Measurements from ENCODE around the gene IGSF9B.
"Not testable (repeated sequence)": the region's sequence is repeated elsewhere in the genome, so short reads cannot be mapped to it uniquely, and the experiment has no call there.

Gene IGSF9B, protein sequence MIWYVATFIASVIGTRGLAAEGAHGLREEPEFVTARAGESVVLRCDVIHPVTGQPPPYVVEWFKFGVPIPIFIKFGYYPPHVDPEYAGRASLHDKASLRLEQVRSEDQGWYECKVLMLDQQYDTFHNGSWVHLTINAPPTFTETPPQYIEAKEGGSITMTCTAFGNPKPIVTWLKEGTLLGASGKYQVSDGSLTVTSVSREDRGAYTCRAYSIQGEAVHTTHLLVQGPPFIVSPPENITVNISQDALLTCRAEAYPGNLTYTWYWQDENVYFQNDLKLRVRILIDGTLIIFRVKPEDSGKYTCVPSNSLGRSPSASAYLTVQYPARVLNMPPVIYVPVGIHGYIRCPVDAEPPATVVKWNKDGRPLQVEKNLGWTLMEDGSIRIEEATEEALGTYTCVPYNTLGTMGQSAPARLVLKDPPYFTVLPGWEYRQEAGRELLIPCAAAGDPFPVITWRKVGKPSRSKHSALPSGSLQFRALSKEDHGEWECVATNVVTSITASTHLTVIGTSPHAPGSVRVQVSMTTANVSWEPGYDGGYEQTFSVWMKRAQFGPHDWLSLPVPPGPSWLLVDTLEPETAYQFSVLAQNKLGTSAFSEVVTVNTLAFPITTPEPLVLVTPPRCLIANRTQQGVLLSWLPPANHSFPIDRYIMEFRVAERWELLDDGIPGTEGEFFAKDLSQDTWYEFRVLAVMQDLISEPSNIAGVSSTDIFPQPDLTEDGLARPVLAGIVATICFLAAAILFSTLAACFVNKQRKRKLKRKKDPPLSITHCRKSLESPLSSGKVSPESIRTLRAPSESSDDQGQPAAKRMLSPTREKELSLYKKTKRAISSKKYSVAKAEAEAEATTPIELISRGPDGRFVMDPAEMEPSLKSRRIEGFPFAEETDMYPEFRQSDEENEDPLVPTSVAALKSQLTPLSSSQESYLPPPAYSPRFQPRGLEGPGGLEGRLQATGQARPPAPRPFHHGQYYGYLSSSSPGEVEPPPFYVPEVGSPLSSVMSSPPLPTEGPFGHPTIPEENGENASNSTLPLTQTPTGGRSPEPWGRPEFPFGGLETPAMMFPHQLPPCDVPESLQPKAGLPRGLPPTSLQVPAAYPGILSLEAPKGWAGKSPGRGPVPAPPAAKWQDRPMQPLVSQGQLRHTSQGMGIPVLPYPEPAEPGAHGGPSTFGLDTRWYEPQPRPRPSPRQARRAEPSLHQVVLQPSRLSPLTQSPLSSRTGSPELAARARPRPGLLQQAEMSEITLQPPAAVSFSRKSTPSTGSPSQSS (N-terminal part only)

DNA sequence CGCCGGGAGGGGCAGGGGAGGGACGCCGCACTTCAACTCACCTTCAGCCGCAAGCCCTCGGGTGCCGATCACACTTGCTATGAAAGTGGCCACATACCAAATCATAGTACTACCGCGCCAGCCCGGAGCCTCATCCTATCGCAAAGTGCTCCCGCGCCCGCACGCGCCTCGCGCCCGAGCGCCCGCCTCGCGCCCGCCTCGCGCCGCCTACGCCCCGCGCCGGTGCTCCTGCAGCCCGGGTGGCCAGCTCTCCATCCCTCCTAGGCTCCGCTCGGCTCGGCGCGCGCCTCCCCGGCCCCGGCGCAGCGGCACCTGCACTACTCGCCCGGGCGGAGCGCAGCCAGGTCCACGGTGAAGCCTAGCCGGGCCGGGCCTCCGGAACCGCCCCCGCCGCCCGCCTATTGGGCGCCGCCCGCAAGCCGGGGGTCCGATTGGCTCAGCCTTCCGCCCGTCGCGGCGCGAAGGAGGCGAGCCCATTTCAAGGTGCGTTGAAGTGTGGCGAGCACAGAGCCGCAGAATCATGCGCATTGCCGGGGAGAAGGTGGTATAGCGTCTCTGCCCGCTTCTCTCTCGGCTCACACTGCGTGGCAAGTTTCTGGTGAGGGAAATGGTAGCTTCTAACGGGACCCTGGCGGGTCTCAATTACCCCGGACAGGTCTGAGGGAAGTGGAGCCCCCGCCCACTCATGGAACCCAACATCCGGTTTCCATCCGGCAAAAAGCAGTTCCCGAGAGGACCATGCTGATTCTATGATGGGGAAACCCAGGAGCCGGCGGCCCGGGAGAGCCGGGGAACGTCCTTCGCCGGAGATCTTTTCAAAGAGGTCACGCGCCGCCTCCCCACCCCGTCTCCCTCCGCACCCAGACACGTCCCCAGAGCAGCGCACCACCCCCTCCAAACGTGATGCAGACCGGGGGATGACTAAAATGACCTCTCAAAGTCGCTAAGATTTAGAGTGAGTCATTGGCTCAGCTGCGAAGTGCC lies at the start of gene IGSF9B:
Gene IGSF9B (minus strand): TSS at position 319 of the 984 bp plus-strand sequence. CDS start 214 bp downstream, at position 105.
- TF ChIP-seq, protein P1, sequence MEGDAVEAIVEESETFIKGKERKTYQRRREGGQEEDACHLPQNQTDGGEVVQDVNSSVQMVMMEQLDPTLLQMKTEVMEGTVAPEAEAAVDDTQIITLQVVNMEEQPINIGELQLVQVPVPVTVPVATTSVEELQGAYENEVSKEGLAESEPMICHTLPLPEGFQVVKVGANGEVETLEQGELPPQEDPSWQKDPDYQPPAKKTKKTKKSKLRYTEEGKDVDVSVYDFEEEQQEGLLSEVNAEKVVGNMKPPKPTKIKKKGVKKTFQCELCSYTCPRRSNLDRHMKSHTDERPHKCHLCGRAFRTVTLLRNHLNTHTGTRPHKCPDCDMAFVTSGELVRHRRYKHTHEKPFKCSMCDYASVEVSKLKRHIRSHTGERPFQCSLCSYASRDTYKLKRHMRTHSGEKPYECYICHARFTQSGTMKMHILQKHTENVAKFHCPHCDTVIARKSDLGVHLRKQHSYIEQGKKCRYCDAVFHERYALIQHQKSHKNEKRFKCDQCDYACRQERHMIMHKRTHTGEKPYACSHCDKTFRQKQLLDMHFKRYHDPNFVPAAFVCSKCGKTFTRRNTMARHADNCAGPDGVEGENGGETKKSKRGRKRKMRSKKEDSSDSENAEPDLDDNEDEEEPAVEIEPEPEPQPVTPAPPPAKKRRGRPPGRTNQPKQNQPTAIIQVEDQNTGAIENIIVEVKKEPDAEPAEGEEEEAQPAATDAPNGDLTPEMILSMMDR (IDR thresholded peaks at IDR 0.05; ENCODE audit: extremely low read depth, missing control alignments) = no peak
- peak; percentile 95 for DNase-seq (ENCODE audit: low spot score)

DNA sequence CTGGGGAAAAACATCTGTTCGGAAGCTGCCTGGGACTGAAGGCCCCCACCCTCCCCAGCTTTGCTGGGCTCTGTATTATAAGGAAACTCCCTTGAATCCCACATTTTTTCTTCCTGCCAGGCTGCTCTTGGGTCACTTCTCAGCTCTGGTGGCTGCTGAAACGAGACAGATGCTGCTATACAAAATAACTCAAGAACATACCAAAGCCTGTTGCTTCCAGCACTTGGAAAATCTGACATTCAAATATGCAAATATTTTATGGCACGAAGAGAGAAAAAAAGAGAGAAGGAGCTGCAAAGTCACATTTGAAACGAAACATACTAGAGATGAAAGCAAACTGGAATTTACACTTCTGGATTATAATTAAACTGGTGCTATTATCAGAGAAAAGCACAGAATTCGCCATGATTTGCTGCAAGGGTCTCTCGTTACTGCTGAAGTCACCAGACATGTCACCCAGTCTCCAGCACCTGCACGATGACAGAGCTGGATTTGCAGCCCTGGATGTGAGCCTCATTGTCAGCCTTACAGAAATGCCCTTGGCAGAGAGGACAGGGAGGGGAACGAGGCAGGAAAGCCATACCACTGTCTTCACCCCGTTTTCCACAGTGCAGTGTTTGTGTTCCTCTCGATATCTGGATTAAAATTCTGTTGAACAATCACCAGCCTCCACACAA lies 47.9 kb upstream of the IGSF9B start:
- TF ChIP-seq, protein P1 (IDR thresholded peaks at IDR 0.05; ENCODE audit: extremely low read depth, missing control alignments) = no peak
- DNase-seq (ENCODE audit: low spot score) = no peak

DNA sequence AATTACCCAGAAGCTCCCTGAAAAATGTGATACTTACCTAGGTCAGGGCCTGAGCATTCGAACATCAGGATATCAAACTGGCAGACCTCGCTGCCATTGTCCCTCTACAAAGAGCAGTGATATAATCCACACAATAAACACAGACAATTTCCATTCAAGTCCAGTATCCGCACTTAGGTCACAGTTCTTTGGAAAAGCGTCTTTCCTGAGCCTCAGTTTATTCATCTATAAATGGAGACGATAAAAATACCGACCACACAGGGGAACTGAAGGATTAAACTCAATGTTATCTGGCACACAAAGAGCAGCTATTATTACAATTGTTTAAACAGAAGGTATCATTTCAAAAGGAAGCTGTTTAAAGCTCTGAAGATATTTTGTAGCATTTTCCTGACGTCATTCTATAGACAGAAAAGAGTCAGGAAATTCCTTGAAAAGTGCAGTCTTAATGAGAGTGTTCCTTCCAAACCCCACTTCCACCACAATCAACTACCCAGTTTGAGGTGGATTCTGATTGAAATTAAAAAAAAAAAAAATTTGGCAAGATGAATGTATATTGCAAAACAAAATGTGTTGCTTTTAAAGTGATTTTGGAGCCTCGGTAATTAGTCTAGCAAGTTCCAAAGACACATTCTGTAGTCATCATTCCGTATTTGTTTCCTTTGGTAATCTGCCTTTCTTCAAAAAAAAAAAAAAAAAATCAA lies 47.2 kb upstream of the IGSF9B start:
- TF ChIP-seq, protein P1 (IDR thresholded peaks at IDR 0.05; ENCODE audit: extremely low read depth, missing control alignments) = no peak
- no peak for DNase-seq (ENCODE audit: low spot score)

DNA sequence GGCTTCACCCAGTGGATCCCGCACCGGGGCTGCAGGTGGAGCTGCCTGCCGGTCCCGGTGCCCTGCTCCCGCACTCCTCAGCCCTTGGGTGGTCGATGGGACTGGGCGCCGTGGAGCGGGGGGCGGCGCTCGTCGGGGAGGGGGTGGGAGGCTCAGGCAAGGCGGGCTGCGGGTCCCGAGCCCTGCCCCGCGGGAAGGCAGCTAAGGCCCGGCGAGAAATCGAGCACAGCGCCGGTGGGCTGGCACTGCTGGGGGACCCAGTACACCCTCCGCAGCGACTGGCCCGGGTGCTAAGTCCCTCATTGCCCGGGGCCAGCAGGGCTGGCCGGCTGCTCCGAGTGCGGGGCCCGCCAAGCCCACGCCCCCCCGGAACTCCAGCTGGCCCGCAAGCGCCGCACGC lies 46.1 kb upstream of the IGSF9B start:
- not testable (repeated sequence) for DNase-seq (ENCODE audit: low spot score)

DNA sequence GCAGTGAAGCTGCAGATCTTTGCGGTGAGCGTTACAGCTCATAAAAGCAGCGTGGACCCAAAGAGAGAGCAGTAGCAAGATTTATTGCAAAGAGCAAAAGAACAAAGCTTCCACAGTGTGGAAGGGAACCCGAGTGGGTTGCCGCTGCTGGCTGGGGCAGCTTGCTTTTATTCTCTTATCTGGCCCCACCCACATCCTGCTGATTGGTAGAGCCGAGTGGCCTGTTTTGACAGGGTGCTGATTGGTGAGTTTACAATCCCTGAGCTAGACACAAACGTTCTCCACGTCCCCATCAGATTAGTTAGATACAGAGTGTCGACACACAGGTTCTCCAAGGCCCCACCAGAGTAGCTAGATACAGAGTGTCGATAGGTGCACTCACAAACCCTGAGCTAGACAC lies 45.6 kb upstream of the IGSF9B start:
- DNase-seq (ENCODE audit: low spot score) = not testable (repeated sequence)

DNA sequence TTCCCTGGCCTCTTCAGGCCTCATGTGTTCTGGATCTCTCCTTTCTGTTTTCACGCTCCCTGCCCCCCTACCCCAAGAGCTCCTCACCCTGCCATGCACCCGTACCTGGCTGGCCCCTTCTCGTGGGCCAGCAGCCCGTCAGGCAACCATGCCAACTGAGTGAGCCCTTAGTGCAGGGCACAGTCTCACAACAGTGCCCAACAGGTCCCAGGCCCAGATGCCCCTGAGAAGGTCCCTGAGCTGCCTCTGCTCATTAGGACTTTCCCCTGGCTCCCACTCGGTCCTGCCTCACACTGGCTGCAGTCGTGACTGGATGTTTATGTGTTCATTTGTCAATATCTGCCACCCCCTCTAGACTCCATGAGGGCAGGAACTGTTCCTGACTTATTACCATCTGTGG lies 44.8 kb upstream of the IGSF9B start:
- TF ChIP-seq, protein P1 (IDR thresholded peaks at IDR 0.05; ENCODE audit: extremely low read depth, missing control alignments) = no peak
- no peak for DNase-seq (ENCODE audit: low spot score)

DNA sequence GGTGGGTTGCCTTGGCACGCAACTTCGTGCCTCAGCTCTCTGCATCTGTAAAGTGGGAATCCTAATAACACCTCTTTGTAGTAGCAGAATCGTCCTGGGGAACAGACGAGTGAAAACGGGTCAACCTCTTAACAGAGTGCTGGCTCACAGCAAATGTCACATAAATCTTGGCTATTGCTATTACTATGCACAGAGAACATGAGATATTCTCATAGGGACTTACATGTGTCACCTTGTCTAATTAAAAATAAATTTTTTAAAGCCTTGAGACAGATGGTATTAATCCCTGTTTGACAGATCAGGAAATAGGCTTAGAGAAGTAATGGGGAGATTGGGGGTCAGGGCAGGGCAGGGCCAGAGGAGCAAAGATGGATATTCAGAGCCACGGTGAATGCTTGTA lies 44.3 kb upstream of the IGSF9B start:
- TF ChIP-seq, protein P1 (IDR thresholded peaks at IDR 0.05; ENCODE audit: extremely low read depth, missing control alignments) = no peak

More for the DNA sequence above, 44.3 kb upstream of the IGSF9B start:
- DNase-seq (ENCODE audit: low spot score) = no peak
